Peyer's patch (tissue), 4 donors: ENCODE data around the gene PKD2L1. TPM values are rescaled to one million over a fixed set of nuclear protein-coding genes. Genes with fewer than 3 reads are reported as not detected.
A peak's percentile ranks its signal among the peaks of the same experiment; 100 is the strongest.
"Not testable (repeated sequence)": the region's sequence is repeated elsewhere in the genome, so short reads cannot be mapped to it uniquely, and the experiment has no call there.

ENCODE experiments used
- DNase-seq, 3 donors: peaks; one replicate each; pipeline ENCODE4 v3.0.0-alpha.2; 2017 to 2019
- H3K27ac ChIP-seq, 4 donors: fragments of 200-600 bp; sonication (generic); one replicate each; pipeline ENCODE4 v1.5.1; 2016 to 2019
- H3K27me3 ChIP-seq, 2 donors: fragments of 200-600 bp; sonication (generic); one replicate each; pipeline ENCODE4 v1.5.1; 2019
- H3K36me3 ChIP-seq, 3 donors: fragments of 200-600 bp; sonication (generic); one replicate each; pipeline ENCODE4 v1.5.1; 2016 to 2019
- H3K4me1 ChIP-seq, 4 donors: fragments of 200-600 bp; sonication (generic); one replicate each; pipeline ENCODE4 v1.5.1; 2016 to 2019
- H3K4me3 ChIP-seq, 4 donors: fragments of 200-600 bp; sonication (generic); 1 replicate in 3 of 4; 2 replicates in 1 of 4; pipeline ENCODE4 v1.5.1; 2016 to 2019; ENCODE audit warnings: mild to moderate bottlenecking in 1 of 4
- H3K9me3 ChIP-seq, 4 donors: fragments of 200-600 bp; sonication (generic); one replicate each; pipeline ENCODE4 v1.5.1; 2016 to 2019; ENCODE audit warnings: mild to moderate bottlenecking in 1 of 4
- CTCF ChIP-seq, 6 experiments: fragments of 450-650 bp in 4 of 6; fragments of 200-600 bp in 2 of 6; sonication (generic) in 1 of 6; IDR thresholded peaks; one replicate each; pipeline ENCODE4 v1.5.1; 2017 to 2019; ENCODE audit warnings: antibody characterized with exemption in 6 of 6, mild to moderate bottlenecking in 3 of 6, moderate library complexity in 1 of 6
- POLR2A ChIP-seq, 2 donors: fragments of 450-650 bp; IDR thresholded peaks; one replicate each; pipeline ENCODE4 v1.5.1; 2017; ENCODE audit warnings: antibody characterized with exemption in 2 of 2, mild to moderate bottlenecking in 2 of 2, moderate library complexity in 2 of 2
- total RNA-seq, 4 donors: library from RNA; depleted of rRNA; stranded (reverse); fragments of >200 nt; gene quantifications; one replicate each; pipeline ENCODE4 v1.1.0, GENCODE V29; 2016

PKD2L1 gene
- not detected for total RNA-seq

DNA sequence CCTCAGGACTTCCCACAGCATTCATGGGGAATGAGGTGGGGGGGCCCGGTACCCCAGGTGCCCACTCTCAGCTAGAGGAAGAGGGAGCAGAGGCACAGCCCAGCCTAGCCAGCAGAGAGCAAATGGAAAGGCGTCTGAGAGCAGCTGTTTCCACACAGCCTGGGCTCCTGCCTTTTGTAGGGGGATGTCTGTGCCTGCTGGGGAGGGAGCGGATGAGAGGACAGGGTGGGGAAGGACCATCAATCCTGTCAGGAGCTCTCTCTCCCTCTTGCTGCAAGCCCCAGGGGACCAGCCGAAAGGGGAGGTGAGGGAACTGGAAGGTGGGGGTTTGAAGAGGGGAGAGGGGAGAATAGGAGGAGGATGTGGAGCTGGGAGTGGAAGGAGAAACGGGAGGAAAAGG, at the start of gene PKD2L1:
Gene PKD2L1 (minus strand): TSS at position 150 of the 400 bp plus-strand sequence. CDS start 125 bp downstream, at position 25.
- H3K36me3 ChIP-seq = no peaks in the 10 kb centered on the region

DNA sequence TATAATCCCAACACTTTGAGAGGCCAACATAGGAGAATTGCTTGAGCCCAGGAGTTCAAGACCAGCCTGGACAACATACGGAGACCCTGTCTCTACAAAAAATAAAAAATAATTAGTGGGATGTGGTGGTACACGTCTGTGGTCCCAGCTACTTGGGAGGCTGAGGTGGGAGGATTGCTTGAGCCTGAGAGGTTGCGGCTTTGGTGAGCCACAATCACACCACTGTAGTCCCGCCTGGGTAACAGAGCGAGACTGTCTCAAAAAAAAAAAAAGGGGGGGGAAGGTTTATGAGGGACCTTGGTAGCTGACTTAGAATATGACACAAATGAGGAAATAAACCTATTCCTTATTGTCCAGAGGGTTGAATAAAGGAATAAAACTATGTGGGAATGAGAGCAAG, 47.8 kb upstream of the PKD2L1 start:
- Histone ChIP-seq H3K27me3 (no peaks in the 10 kb centered on the region), H3K9me3 (no peaks in the 10 kb centered on the region), H3K36me3 (no peaks in the 10 kb centered on the region), H3K4me3 (no peak overlapping the region), H3K4me1 (peaks cover 0 to 18% (median 4%) of the 10 kb centered on the region in 4 donors), H3K27ac (no peak overlapping the region)
- TF ChIP-seq CTCF (IDR thresholded peaks at IDR 0.05) (no peak), POLR2A (IDR thresholded peaks at IDR 0.05) (no peak)
- DNase-seq = no peak

More for the DNA sequence above, at the start of gene PKD2L1:
- H3K4me3 ChIP-seq = no peak within 1 kb of the TSS
- TF ChIP-seq CTCF (IDR thresholded peaks at IDR 0.05) (no peak), POLR2A (IDR thresholded peaks at IDR 0.05) (no peak)
- H3K27me3 ChIP-seq = no peaks in the 10 kb centered on the region
- DNase-seq = no peak
- H3K4me1 ChIP-seq = no peaks in the 10 kb centered on the region
- no peak within 1 kb of the TSS for H3K27ac ChIP-seq
- H3K9me3 ChIP-seq = no peaks in the 10 kb centered on the region

GRCh38 chr10:100376656-100377055, 46.6 kb upstream of the PKD2L1 start:
- not testable (repeated sequence) for H3K4me3 ChIP-seq, DNase-seq, H3K9me3 ChIP-seq, H3K36me3 ChIP-seq, H3K27me3 ChIP-seq
- H3K27ac ChIP-seq = peak overlapping the region in 2 of 4 donors; percentile 46 to 55
- H3K4me1 ChIP-seq = peaks cover 0 to 30% (median 8%) of the 10 kb centered on the region in 4 donors

GRCh38 chr10:100374677-100375353, 44.8 kb upstream of the PKD2L1 start:
- peak in 1 of 3 donors; percentile 60 for DNase-seq
- peak overlapping the region in 3 of 4 donors; percentile 39 to 63 (median 58) for H3K4me3 ChIP-seq
- H3K4me1 ChIP-seq = peaks cover 0 to 48% (median 17%) of the 10 kb centered on the region in 4 donors
- peak overlapping the region in 3 of 4 donors; percentile 78 to 95 (median 91) for H3K27ac ChIP-seq
- H3K9me3 ChIP-seq, H3K36me3 ChIP-seq, H3K27me3 ChIP-seq: not testable (repeated sequence)

DNA sequence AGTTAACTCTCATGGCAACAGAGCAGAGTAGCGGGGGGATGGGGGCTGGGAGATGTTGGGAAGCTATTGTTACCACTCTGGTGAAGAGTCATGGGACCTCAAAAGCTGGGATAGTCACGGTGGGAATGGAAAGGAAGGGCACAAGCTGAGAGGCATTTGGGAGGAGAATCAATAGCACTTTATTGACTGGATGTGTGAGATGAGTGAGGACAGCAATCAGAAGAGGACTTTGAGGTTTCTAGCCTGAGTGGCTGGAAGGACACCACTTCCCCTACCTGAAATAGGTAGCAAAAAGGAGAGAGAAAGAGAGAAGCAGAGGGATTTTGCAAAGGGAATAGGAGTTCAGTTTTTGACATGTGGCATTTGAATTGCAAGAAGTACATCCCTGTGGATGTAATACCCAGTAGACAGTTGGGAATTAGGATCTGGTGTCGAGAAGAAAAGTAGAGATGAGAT, 44.2 kb upstream of the PKD2L1 start:
- Histone ChIP-seq H3K4me3 (peak overlapping the region; percentile 39 to 63 (median 56)), H3K27me3 (no peaks in the 10 kb centered on the region), H3K9me3 (no peaks in the 10 kb centered on the region), H3K36me3 (no peaks in the 10 kb centered on the region), H3K27ac (peak overlapping the region; percentile 78 to 95 (median 89)), H3K4me1 (peaks cover 0 to 48% (median 17%) of the 10 kb centered on the region in 4 donors)
- no peak for DNase-seq
- no peak for TF ChIP-seq CTCF (IDR thresholded peaks at IDR 0.05)
- TF ChIP-seq POLR2A (IDR thresholded peaks at IDR 0.05) = peak in 1 of 2 donors; percentile 13

DNA sequence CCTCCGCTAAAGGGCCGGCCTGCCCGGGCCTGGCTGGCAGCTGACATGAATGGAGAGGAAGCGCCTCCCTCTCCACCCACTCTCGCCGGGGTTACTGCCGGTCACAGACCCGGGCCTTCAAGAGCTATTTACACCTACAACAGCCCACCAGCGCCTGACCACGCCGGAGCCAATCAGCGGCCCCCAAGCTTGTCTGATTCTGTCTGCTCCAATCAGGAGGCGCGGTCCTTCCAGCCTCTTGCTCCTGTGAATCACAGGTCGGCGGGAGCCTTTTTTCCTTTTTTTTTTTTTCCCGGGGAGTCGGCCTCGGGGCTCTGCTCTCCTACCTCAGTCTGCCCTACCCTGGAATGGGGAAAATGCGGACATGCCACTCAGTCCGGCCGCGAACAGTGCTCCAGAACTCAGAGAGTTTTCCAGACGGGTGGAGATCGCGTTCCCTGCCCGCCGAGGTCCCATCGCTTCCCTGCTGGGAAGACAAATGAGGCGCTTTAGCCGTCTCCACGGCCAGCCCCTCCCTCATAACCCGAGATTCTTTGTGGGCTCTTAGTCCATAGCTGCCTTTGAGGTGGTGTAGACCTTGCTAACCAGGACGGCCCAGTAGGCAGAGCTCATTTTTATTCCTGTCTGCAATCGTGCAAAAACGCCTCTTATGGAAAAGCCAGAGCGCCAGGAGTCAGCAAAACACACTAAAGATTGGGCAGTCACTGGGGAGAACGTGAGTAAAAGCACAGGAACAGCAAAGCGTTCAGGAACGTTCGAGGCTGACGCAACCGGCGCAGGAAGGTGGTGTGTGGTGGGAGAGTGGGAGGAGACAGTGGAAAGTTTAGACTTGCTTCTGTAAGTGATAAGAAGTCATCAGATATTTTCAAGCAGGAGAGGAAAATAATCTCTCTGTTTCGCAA, 43.5 kb upstream of the PKD2L1 start:
- H3K27me3 ChIP-seq = no peaks in the 10 kb centered on the region
- no peaks in the 10 kb centered on the region for H3K36me3 ChIP-seq
- TF ChIP-seq CTCF (IDR thresholded peaks at IDR 0.05) (no peak), POLR2A (IDR thresholded peaks at IDR 0.05) (peak; percentile 6 to 49)
- H3K4me3 ChIP-seq = peak overlapping the region; percentile 39 to 63 (median 56)
- peak; percentile 98 to 99 (median 98) for DNase-seq
- no peaks in the 10 kb centered on the region for H3K9me3 ChIP-seq
- peaks cover 0 to 48% (median 17%) of the 10 kb centered on the region in 4 donors for H3K4me1 ChIP-seq
- H3K27ac ChIP-seq = peak overlapping the region; percentile 78 to 95 (median 89)
